ENCODE results near the gene ADAM21. TPM values are rescaled to one million over a fixed set of nuclear protein-coding genes. Genes with fewer than 3 reads are reported as not detected.
"Not testable (repeated sequence)": the region's sequence is repeated elsewhere in the genome, so short reads cannot be mapped to it uniquely, and the experiment has no call there.

The ADAM21 gene
- total and polyA plus RNA-seq, 9 donors: 0.07 to 0.60 (median 0.15) TPM; not detected in 5

DNA sequence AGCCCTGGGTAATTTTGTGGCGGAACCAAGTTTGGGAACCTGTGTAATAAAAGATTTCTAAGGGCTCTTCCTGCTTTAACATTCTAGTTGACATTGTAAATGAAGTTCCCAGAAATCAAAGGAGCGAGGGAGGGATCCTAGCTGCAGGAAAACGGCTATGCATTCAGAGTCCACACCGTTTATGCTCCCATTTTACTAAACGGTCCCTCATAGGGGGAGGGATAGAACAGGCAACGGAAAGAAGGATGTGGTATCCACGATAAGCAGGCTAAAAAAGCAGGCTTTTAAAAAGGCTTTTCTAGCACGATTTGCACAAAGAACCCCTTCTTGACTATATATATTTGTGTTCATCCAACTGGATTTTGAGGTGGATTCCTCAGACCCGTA lies 35.6 kb upstream of the ADAM21 start:
- Histone ChIP-seq H3K4me3 (peak overlapping the region; percentile 66), H3K9me3 (no peaks in the 10 kb centered on the region), H3K27me3 (no peaks in the 10 kb centered on the region), H3K27ac (peak overlapping the region in 1 of 2 donors; percentile 56), H3K4me1 (ENCODE audit: insufficient read depth) (peaks cover 3% of the 10 kb centered on the region), H3K36me3 (no peaks in the 10 kb centered on the region)
- intact Hi-C loops (cut with DNase I): no loop called here
- no peak for TF ChIP-seq EP300 (IDR thresholded peaks at IDR 0.05)
- TF ChIP-seq, protein P1, sequence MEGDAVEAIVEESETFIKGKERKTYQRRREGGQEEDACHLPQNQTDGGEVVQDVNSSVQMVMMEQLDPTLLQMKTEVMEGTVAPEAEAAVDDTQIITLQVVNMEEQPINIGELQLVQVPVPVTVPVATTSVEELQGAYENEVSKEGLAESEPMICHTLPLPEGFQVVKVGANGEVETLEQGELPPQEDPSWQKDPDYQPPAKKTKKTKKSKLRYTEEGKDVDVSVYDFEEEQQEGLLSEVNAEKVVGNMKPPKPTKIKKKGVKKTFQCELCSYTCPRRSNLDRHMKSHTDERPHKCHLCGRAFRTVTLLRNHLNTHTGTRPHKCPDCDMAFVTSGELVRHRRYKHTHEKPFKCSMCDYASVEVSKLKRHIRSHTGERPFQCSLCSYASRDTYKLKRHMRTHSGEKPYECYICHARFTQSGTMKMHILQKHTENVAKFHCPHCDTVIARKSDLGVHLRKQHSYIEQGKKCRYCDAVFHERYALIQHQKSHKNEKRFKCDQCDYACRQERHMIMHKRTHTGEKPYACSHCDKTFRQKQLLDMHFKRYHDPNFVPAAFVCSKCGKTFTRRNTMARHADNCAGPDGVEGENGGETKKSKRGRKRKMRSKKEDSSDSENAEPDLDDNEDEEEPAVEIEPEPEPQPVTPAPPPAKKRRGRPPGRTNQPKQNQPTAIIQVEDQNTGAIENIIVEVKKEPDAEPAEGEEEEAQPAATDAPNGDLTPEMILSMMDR (IDR thresholded peaks at IDR 0.05): no peak
- no peak for DNase-seq
- WGBS, 3 donors: 2 to 3% (median 2%) methylated on average over 9 of the region's 9 CpGs

DNA sequence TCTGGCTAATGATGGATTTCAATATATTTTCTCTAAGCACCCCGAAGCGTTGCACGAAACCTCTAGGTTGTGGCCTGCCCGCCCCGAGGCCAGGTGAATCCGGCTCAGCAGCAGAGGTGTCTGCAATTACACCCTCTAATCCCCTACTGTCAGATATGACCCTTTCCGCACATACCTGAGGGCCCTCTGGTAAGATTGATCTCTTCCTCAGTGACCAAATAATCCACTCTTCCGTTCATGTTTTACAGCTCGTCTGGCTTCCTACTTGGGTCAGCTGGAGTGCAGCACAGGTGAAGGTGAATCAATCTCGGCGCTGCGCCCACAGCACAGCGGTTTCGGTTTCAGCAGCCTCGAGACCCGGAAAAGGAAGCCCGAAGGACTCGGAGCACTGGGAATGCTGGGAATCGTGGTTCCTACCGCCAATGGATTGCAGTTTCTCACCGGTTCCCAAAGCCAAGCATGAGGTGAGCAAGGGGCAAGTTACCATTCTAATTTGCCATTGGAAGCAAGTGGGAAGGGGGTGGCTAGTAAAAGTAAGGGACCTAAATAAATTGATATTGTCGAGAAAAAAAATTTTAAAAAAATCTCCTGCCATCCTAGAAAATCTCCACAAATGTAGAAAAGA lies 35.1 kb upstream of the ADAM21 start, which contains the start of gene SYNJ2BP:
TSS of gene SYNJ2BP (minus strand) at position 366 of the 625 bp plus-strand sequence. CDS start at position 239, 127 bp downstream.
- 1% methylated on average over 22 of the region's 22 CpGs for WGBS, 3 donors
- peak; percentile 53 to 72 (median 60) for DNase-seq
- Histone ChIP-seq H3K4me1 (ENCODE audit: insufficient read depth) (peaks cover 3% of the 10 kb centered on the region), H3K9me3 (no peaks in the 10 kb centered on the region), H3K36me3 (no peaks in the 10 kb centered on the region), H3K27ac (peak within 1 kb of the TSS in 1 of 2 donors; percentile 56), H3K27me3 (no peaks in the 10 kb centered on the region), H3K4me3 (peak within 1 kb of the TSS; percentile 66)
- intact Hi-C loops (cut with DNase I): no loop called here
- TF ChIP-seq POLR2A (IDR thresholded peaks at IDR 0.05): no peak
- TF ChIP-seq, protein P1 (IDR thresholded peaks at IDR 0.05): no peak
- TF ChIP-seq EP300 (IDR thresholded peaks at IDR 0.05): no peak

DNA sequence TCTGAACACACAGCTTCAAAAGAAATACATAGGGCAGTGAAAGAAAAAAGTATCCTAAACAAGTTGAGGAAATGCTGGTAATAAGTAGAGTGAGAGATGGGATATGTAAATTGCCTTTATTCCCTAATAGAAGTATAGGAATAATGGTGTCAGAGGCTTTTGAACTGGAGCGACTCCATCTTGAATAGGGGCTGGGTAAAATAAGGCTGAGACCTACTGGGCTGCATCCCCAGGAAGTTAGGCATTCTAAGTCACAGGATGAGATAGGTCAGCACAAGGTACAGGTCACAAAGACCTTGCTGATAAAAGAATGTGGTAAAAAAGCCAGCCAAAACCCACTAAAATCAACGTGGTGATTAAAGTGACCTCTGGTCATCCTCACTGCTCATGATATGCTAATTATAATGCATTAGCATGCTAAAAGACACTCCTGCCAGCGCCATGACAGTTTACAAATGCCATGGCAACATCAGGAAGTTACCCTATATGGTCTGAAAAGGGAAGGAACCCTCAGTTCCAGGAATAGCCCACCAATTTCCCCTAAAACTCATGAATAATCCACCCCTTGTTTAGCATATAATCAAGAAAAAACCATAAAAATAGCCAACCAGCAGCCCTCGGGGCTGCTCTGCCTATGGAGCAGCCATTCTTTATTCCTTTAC lies 32.6 kb upstream of the ADAM21 start:
- H3K27me3 ChIP-seq; H3K9me3 ChIP-seq; H3K36me3 ChIP-seq; H3K4me1 ChIP-seq (ENCODE audit: insufficient read depth); H3K4me3 ChIP-seq; DNase-seq; H3K27ac ChIP-seq; intact Hi-C loops (cut with DNase I): not testable (repeated sequence)
- 54 to 60% (median 56%) methylated on average over 4 of the region's 4 CpGs for WGBS, 3 donors

DNA sequence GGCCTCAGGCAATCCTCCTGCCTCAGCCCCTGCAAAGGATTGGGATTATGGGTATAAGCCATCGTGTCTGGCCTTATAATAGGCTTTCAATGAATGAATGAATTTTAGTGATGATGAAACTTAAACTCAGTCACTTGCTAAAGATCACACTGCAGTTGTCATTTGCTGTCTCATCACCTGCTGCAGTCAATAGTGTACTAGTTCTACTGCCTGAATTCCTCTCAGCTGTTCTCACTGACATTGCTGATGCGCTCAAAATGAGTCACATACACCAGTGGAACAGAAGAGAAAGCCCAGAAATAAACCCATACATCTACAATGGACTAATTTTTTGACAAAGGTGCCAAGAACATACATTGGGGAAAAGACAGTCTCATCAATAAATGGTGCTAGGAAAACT lies 29.4 kb upstream of the ADAM21 start:
- Histone ChIP-seq H3K4me3 (no peak overlapping the region), H3K36me3 (no peaks in the 10 kb centered on the region), H3K27me3 (no peaks in the 10 kb centered on the region), H3K27ac (no peak overlapping the region), H3K4me1 (ENCODE audit: insufficient read depth) (no peaks in the 10 kb centered on the region), H3K9me3 (no peaks in the 10 kb centered on the region)
- no peak for DNase-seq
- TF ChIP-seq, protein P1 (IDR thresholded peaks at IDR 0.05): no peak
- TF ChIP-seq POLR2A (IDR thresholded peaks at IDR 0.05): no peak
- no peak for TF ChIP-seq EP300 (IDR thresholded peaks at IDR 0.05)
- intact Hi-C loops (cut with DNase I): no loop called here
- WGBS, 3 donors: 87 to 89% (median 87%) methylated on average over 2 of the region's 2 CpGs

DNA sequence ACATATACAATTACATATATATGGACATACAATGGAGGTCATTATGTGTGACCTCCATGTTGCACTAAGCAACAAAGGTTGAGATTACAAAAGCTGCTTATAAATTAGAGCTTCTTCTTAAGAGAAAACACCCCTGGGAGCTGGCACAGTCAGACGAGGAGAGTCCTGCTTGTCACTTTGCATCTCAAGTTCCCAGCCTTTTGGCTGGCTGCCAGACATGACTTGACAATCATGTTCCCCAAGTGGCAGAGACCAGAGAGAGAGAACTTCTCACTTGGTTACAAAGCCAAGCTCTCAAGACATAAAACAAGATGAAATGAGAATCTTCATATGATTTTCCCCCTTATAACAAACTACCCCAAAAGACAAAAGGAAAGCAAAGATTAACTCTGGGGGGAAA lies 26.6 kb upstream of the ADAM21 start:
- Histone ChIP-seq H3K9me3 (no peaks in the 10 kb centered on the region), H3K4me1 (ENCODE audit: insufficient read depth) (no peaks in the 10 kb centered on the region), H3K4me3 (no peak overlapping the region), H3K36me3 (no peaks in the 10 kb centered on the region), H3K27me3 (no peaks in the 10 kb centered on the region), H3K27ac (no peak overlapping the region)
- intact Hi-C loops (cut with DNase I): no loop called here
- DNase-seq: no peak
- no peak for TF ChIP-seq POLR2A (IDR thresholded peaks at IDR 0.05)
- no peak for TF ChIP-seq EP300 (IDR thresholded peaks at IDR 0.05)
- TF ChIP-seq, protein P1 (IDR thresholded peaks at IDR 0.05): no peak
- 0 to 26% (median 15%) methylated on average over 1 of the region's 1 CpG for WGBS, 3 donors

DNA sequence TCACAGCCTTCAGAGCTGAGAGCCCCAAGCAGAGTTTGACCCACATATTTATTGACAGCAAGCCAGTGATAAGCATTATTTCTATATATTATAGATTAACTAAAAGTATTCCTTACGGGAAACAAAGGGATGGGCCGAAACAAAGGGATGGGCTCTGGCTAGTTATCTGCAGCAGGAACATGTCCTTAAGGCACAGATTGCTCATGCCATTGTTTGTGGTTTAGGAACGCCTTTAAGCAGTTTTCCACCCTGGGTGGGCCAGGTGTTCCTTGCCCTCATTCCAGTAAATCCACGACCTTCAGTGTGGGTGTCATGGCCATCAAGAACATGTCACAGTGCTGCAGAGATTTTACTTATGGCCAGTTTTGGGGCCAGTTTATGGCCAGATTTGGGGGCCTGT lies 25.4 kb upstream of the ADAM21 start:
- WGBS, 3 donors: 58 to 71% (median 60%) methylated on average over 4 of the region's 4 CpGs

More for the DNA sequence above, 25.4 kb upstream of the ADAM21 start:
- H3K9me3 ChIP-seq; H3K27ac ChIP-seq; H3K36me3 ChIP-seq; DNase-seq; H3K4me3 ChIP-seq; H3K27me3 ChIP-seq; H3K4me1 ChIP-seq (ENCODE audit: insufficient read depth); intact Hi-C loops (cut with DNase I): not testable (repeated sequence)
